Measurements from ENCODE around the gene HTRA1.

DNA sequence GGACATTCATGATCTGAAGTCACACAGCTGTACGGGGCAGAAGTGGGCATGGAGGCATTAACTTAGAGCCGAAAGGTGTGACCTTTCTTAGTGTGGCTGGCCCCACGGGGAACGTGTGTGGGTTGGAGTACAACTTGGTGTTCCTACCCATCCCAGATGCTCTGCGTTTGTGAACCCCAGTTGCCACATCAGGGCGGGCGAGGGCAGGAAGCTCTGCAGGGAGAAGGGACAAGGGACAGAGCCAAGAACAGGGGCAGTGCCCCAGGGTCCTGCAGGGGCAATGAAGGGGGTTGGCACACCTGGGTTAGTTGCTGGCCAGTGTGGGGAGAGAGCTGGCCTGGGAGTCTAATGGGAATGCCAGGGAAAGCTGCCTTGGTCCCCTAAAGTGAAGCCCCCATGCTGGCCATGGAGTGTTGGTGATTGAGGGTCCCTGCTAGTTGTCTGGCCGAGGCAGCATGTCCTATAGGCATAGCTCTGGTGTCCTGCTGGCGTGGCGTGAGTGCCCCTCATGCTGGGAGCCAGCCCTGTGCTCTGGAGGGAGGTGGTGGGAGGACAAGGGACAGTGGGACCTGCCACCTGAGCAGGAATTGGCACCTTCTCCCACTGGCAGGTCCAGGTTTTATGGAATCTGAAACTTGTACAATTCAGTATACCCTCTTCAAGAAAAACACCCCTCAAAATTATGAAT is 18.9 kb downstream of the HTRA1 start:
- TF ChIP-seq, protein P1, sequence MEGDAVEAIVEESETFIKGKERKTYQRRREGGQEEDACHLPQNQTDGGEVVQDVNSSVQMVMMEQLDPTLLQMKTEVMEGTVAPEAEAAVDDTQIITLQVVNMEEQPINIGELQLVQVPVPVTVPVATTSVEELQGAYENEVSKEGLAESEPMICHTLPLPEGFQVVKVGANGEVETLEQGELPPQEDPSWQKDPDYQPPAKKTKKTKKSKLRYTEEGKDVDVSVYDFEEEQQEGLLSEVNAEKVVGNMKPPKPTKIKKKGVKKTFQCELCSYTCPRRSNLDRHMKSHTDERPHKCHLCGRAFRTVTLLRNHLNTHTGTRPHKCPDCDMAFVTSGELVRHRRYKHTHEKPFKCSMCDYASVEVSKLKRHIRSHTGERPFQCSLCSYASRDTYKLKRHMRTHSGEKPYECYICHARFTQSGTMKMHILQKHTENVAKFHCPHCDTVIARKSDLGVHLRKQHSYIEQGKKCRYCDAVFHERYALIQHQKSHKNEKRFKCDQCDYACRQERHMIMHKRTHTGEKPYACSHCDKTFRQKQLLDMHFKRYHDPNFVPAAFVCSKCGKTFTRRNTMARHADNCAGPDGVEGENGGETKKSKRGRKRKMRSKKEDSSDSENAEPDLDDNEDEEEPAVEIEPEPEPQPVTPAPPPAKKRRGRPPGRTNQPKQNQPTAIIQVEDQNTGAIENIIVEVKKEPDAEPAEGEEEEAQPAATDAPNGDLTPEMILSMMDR (conservative IDR thresholded peaks at IDR 0.05; ENCODE audit: low read depth, low read length), result no peak
- TF ChIP-seq EZH2 (IDR thresholded peaks at IDR 0.05; ENCODE audit: low read length, unreplicated experiment) (no peak), EZH2phosphoT487 (IDR thresholded peaks at IDR 0.05; ENCODE audit: borderline replicate concordance, low read length) (no peak)
